HG03439 (cell line): ENCODE results near the gene TNFSF8.
A peak's percentile ranks its signal among the peaks of the same experiment; 100 is the strongest.

Experiments
- ATAC-seq: cut with Tn5 transposase; IDR thresholded peaks from one replicate; pipeline ENCODE4 v1.9.1; 2021; ENCODE audit warnings: mild to moderate bottlenecking, moderate library complexity; ENCODE audit not compliant: unreplicated experiment

The TNFSF8 gene

DNA sequence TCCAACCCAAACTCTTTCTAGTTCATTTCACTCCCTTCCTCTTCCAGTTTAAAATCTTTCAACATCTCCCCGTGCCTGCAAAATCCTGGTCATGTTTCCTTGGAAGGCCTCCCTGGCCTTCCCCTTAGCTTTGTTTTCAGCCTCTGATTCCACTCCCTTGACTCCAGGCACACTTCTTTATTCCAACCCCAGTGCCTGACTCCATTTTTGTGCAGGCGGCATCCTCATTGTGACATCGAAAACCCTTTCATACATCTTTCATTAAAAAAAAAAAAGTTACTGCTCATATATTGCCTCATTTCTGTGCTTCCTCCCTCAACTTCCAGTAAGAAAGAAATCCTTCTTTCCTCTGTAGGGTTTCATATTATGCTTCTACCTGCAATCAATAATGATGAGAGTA is 7.1 kb upstream of the TNFSF8 start:
- no peak for ATAC-seq

DNA sequence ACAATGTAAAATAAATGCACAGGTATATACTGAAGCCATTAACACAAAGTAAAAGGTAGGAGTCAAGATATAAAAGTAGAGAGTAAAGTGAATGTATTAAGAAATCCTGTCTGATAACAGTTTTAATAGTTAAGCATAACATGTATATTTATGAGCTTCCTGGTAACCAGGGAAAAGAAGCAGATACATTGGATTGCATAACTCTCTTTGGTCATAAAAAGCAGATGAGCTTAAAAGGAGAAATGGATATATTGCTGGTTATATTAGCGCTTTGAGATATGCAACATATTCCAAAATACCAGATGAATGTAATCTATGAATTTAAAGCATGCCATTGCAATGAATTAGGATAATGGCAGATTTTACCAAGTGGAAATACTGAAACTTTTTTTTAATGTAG is 6.2 kb upstream of the TNFSF8 start:
- no peak for ATAC-seq

DNA sequence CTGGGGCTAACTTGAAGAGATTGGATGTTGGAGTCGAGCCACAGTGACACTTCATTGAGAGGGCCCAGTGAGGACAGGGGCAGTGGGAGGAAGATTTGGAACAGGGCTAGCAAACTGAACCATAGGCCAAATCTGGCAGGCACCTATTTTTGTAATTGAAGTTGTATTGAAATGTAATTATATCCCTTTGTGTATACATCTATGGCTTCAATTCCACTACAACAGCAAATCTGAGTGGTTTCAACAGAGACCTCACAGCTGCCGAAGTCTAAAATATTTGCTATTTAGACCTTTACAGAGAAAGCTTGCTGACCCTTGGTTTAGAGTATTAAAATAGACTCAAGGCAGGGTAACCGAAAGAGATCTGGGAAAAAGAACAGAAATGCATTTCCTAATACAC is 4.7 kb upstream of the TNFSF8 start:
- ATAC-seq = no peak

DNA sequence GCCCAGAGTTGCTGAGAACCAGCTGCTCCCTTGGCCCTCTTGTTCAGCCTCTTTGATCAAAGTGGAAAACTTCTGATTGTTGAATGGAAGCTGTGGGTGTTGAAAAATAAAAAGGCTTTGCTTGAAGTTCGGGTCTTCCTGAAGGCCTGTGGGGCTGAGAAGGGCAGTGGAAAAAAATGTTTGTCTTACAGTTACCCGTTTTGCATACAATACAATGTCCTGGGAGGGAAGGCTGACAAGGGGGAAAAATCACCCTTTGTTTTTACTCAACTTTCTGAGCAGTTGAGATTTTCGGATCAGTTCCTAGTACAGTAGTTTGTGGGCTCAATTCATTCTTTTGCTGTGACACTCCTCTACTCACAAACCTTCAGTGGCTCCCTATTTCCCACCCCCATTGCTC is 2.1 kb upstream of the TNFSF8 start:
- ATAC-seq = no peak

DNA sequence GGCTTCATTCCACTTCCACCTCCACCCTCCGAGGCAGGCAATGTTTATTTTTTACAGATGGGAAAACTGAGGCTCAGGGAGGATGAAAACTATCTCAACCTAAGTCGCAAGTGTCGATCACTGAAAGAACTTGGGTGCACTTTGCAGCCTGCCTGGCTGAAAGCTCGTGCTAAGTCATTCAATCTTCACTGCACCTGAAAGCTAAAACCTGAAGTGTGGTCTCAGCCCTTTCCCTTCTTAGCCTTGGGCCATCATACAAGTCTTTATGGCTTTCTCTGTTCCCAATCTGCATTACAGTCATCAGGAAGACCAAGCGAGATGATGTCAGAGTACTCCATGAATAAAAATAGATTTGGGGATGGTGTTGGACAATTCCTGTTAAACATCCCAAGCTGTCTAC is 1.0 kb upstream of the TNFSF8 start:
- ATAC-seq = no peak

DNA sequence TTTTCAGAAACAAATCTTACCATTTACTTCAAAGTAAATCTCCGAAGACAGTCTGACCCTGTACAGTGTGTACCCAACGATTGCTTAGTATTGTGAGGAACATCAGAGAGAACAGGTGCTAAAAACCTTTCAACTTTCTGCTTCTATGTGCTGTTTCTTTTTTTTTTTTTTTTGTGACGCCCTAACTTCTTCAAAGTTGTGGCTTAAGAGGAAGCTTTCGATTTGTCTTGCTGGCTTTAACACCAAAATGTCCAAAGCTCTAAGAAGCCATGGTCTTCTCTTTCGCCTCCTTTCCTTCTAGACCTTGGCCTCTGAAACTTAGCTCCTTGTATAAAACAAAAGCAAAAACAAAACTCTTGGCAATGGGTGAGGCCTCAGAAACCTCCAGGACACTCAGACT is 1.2 kb downstream of the TNFSF8 start:
- ATAC-seq = no peak

DNA sequence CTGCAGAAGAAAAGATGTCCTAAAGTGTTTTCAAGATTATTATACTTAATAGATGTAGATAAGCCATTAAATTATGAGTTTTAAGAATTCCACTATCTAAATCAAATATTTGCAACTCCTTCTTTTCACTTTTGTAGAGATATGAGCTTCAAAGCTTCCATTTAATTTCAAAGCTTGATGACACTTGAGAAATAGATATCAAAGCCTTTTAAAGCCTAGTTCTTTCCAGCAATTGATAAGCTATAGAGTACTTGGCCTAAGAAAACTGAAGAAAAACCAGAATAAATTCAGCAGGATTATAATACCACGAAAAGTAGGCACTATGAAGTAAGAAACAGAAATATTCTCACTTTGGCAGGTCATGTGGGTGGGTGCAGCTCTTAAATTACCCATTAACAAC is 1.7 kb downstream of the TNFSF8 start:
- ATAC-seq = no peak

DNA sequence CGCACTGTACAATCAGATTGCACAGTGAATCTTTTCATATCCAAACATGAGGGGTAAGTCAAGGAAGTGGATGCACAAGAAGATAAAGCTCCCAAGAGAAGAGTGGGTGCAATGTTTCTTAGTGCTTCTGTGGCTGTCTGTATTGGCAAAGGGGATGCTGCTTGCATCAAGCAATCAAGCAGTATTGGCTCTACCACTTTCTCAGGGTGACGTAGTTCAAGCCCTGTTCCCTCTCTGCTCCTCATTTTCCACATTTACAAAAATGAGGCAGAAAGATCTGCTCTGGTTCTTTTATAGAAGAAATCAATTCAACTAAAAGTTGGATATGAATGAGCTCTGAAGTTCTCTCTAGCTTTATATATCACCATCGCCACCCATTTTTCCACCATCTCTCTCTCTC is 2.3 kb downstream of the TNFSF8 start:
- no peak for ATAC-seq

DNA sequence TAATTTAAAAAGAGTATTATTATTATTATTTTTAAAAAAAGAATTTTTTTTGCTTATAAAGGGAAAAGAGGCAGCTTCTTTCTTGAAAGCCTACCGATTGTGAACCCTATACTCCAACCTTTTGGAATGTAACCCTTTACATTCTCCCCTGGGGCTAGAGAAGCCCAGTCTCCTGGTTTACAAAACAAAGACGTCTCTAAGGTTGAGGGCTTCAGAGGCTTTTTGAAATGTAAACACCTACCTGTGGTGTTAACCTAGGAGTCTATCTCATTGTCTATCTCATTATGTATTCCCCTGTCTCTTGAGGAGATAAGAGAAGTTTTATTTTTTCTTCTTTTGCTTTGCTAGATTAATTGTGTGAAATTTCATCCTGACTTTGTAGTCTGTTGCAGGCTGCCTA is 4.7 kb downstream of the TNFSF8 start:
- ATAC-seq = no peak

DNA sequence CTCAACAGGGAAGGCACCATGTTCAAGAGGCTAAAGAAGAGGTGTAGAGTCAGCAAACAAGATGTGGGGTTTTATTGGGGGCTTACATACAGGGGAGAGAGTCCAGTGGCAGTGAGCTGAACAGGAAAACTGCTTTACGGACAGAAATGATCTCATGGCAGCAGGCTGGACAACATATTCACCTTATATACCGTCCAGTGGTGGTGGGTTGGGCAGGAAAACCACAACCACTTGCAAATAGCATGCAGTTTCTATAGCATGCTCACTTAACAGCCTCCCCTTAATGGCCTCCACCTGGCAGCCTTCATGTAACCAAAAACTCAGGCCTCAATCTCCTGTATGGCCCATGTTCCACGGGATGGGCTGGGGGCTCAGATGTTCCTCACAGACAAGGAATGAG is 5.4 kb downstream of the TNFSF8 start:
- no peak for ATAC-seq

DNA sequence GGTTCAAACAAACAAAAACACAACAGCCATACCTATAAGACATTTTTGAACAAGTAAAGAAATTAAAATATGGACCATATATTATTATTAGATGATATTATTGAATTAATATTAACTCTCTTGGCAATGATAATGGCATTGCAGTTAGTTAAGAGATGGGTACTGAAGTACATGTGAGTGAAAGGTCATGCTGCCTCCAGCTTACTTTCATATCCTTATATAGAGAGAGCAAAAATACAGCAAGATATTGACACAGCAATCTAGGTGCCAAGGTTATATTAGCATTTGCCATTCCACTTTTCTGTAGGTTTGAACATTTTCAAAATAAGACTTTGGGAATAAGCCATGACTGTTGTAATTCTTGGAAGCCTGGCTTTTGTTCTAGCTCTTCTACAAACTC is 6.1 kb downstream of the TNFSF8 start:
- no peak for ATAC-seq

DNA sequence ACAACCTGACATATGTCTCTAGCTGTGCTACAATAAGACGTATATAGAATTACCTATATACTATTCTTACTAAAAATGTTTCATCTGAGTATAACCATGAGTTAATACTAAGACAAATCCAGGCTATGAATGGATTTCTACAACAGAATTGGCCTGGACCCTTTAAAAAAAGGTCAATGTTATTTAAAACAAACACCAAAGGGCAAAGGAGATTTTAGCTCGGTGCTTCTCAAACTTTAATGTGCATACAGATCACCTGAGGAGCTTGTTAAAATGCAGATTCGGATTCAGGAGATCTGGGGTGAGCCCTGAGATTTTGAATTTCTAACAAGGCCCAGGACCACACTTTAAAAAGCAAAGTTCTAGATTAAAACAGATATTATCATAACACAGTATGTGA is 6.5 kb downstream of the TNFSF8 start:
- ATAC-seq = no peak

DNA sequence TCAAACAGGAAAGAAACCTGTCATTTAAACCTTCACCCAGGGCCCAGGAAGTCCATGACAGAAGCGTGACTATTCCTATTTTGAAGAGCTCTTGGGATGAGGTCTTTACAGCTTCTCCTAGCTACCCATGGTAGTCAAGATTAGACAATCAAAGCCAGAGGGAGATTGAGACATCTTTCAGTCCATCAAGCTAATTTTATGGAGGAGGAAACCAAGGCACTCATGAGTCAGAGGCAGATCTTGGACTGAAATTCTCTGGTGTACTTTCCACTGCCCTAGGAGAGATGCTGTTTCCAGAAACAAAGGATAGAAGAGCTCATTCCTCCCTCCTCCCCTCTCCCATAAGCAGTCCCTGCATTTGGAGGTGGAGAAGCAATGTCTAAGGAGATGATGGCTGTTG is 9.2 kb downstream of the TNFSF8 start:
- ATAC-seq = no peak

DNA sequence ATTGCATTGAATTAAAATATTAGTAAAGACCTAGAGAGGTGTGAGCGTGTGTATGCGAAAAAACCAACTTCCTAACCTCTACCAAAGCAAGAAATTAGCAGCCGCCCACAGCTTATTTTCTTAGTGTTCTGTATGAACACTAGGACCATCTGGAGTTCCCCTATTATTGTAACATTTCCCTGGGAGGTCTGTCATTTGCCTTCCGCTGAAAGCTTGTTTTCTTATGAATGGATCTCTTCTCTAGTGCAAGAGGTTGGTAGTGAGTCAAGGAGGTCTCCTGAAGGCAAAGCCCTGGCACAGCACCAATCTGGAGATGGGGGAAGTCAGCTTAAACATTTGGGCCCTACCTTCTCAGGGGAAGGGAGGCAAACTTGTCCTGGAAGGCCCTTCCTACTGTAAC is 10.8 kb downstream of the TNFSF8 start:
- no peak for ATAC-seq

DNA sequence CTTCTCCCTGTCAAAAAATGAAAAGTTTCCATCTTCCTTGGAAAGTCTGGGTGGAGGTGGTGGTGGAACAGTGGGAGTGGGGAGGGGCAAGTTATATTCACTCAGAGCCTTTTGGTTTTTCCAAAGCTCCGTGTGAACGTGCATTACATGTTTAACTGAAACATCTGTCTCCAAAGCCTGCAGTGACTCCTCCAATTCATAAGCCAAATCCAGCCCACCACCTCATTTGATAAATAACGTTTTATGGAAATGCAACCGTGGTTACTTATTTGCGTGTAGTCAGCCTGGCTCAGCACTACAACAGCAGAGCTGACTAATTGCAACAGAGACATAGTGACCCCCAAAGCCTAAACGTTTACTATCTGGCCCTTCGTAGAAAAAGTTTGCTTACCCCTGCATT is 13.9 kb downstream of the TNFSF8 start:
- no peak for ATAC-seq

DNA sequence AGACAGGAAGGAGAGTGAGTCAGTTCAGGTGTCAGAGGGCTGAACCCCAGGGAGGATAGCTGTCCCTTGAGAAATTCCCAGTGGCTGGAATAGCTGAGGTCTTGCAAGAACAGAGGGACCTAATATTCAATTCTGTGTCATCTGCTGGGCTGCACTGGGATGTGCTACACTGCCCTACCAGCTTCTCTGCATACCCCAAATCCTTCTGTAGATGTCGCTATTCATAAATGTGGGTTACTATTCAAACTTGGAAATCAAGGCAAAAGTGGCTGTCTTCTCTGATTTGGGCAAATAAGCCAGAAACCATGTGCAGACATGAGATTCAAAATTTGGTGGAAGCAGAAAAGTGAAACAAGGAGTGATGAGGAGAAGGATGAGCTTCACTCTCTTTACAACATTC is 16.3 kb downstream of the TNFSF8 start:
- no peak for ATAC-seq

DNA sequence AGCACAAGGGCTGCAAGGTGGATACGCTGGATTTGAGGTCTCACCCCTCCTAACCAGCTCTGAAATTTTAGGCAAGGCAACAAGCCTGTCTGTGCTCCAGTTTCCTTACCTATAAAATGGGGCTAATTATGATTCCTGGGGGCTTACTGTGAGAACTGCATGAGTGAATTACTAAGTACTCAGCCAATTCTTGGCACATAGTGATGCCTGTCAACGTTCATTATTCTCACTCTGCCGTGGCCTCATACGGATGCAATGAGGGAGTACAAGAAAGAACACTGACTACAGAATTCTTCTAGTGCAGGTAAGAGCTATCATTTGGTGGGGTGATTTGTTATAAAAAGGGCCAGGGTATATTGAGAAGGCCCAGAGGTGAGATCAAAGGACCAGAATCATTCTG is 16.7 kb downstream of the TNFSF8 start:
- ATAC-seq = no peak

DNA sequence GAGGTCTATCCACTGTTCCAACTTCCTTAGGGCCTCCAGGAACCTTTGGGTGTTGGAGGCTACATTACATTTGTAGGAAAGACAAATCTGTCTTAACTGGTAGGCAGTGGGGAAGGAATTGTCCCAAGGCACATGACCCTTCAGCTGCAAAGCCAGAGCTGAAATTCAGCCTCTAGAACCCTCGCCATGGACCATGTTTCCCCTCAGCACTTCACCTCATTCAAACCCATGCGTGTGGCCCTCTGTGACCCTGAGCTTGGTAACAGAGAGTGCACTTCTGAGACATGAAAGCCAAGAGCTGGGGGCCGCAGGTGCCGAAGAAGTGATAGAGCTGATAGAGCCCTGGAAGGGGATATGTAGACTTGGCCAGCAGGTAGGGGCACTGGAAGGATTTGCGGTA is 17.2 kb downstream of the TNFSF8 start:
- ATAC-seq = no peak

DNA sequence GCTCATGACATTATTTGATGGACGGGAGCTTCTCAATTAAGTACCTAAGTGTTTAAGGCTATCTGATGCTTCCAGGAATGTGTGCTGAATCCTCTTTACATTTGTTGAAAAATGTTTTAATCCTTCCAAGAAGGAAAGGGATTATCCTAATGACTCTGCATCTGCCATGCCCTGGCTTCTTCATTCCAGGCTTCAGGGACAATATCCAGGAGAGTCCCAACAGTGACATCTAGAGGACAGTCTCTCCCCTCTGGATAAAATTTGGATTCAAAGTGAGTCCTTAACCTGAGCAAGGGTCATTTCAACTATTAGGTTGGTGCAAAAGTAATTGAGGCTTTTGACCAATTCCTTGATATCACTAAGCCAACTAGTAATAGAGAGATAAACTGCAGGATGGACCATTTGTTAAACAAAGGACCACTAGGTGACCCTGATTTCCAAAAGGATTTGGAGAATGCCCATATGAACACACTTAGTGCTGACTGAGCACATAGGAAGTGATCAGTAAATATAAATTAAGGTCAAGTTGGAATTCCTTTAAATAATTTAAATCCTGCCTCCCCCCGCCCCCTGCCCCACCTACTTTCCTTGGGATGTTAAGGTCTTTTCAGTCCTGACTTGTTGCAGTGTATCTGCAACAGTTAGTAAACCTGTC is 19.1 kb downstream of the TNFSF8 start:
- no peak for ATAC-seq

DNA sequence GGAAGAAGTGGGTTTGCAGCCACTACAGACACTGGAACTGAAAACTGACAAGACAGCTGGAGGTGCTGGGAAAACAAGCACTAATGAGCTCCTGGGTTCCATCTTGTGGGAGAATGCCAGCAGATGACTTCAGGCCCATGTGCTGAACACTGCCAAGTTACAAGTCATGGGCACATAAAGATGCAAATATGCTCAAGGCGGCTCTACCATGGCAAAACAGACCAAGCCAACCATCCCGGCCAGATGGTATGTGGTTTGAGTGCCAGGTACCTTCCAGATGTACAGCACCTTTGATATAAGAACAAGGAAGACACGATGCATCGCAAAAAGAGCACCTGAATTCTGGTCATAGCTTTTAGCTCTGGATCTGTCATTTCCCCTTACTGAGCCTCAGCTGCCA is 19.9 kb downstream of the TNFSF8 start:
- no peak for ATAC-seq

DNA sequence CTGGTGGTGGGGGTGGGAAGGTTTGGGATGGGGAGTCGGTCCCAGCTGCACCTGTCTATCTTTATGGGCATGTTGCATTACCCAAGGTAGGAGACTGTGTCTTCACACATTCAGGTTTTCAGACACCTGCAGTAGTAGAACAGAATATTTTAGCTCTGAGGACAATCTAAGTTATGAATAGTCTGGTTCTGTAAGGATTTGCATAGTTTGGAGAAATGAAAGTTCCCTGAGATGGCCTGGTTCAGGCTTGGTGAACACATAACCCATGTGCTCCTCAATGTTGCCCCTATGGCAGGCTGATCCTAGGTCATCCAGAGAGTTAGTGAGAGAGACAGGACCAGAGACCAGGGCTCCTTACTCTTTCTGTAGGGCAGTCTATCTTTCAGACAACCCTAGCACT is 20.7 kb downstream of the TNFSF8 start:
- no peak for ATAC-seq

DNA sequence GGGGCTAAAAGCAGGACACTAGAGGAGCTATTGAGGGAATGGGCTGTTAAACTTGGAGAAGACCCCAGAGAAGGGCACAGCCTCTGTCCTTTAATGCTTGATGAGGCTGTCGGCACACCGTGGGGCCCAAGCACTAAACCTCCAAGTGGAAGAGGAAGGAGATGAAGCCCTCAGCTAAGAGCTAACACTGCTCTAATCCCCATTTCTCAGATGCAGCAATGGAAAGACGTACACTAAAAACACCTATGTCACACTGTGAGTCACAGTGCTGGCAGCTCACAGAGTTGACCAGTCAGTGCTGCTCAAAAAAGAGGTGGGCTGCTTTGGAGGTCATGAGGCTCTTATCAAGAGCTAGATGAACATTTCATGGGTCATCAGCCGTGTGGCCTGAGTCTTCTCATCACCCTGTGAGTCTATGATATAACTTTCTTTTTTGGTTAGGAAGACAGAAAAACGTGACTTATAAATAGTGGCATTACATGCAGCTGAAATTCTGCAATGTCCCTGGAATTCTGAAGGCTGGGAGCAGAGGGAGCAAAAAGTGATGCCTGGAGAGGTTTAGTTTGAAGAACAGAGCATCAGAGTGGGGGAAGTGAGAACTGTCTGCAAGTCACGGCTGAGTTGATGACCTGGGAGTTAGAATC is 21.5 kb downstream of the TNFSF8 start:
- ATAC-seq = peak; percentile 38

DNA sequence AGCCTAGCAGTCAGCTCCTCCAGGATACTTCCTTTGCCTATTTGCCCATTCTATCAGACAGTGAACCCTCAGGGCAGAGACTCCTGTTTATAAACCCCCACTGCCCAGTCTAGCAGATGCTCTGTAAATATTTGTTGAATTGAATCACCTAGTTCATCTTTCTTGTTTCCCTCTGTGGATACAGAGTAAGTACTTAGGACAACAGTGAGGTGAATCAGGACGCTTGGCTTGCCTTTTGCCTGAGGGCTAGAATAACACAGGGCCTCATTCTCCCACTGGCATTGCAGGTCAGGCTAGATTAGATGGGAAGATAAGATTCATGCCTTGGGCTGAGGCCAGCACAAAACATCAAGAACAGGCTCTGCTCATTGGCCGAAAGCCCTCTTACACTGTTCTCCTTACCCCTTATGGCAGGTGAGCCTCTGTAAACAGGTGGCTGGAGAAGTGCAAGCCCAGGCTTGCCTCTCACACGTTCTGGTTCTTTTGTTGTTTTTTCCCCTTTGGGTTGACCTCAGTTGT is 22.2 kb downstream of the TNFSF8 start:
- peak; percentile 54 for ATAC-seq
